Measurements from ENCODE around the gene SLC23A3.
A peak's percentile ranks its signal among the peaks of the same experiment; 100 is the strongest.
"Not testable (repeated sequence)": the region's sequence is repeated elsewhere in the genome, so short reads cannot be mapped to it uniquely, and the experiment has no call there.

Gene SLC23A3

GRCh38 chr2:219204425-219205164, 34.8 kb upstream of the SLC23A3 start:
- DNase-seq (ENCODE audit: low read depth, low spot score), result no peak

- DNase-seq (ENCODE audit: low read depth, low spot score), result not testable (repeated sequence)
Observed at GRCh38 chr2:219201331-219201730, 31.5 kb upstream of the SLC23A3 start.

- DNase-seq (ENCODE audit: low read depth, low spot score), result not testable (repeated sequence)
Observed at GRCh38 chr2:219200502-219201326, 30.9 kb upstream of the SLC23A3 start.

GRCh38 chr2:219199470-219200211, 29.8 kb upstream of the SLC23A3 start:
- no peak for DNase-seq (ENCODE audit: low read depth, low spot score)

GRCh38 chr2:219198974-219199373, 29.1 kb upstream of the SLC23A3 start:
- DNase-seq (ENCODE audit: low read depth, low spot score), result no peak

DNA sequence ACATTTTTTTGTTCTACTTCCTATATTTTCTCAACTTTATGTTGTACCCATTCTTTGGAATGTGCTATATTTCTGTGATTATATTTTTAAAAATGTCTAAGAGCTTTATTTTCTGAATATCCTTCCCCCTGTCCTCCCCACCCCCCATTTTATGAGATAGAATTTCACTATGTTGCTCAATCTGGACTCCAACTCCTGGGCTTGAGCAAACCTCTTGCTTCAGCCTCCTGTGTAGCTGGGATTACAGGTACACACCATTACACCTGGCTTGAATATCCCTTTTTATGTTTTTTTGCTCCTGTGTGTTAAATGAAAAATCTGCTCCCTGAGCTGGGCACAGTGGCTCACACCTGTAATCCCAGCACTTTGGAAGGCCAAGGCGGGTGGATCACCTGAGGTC, 27.6 kb upstream of the SLC23A3 start:
- no peak for DNase-seq (ENCODE audit: low read depth, low spot score)

- no peak for DNase-seq (ENCODE audit: low read depth, low spot score)
Observed at GRCh38 chr2:219186754-219187456, 17.1 kb upstream of the SLC23A3 start.

- DNase-seq (ENCODE audit: low read depth, low spot score), result no peak
Observed at GRCh38 chr2:219184121-219184520, 14.3 kb upstream of the SLC23A3 start.

GRCh38 chr2:219183151-219183772, 13.4 kb upstream of the SLC23A3 start:
- no peak for DNase-seq (ENCODE audit: low read depth, low spot score)

- DNase-seq (ENCODE audit: low read depth, low spot score), result no peak
Observed at GRCh38 chr2:219182331-219183150, 12.7 kb upstream of the SLC23A3 start.

DNA sequence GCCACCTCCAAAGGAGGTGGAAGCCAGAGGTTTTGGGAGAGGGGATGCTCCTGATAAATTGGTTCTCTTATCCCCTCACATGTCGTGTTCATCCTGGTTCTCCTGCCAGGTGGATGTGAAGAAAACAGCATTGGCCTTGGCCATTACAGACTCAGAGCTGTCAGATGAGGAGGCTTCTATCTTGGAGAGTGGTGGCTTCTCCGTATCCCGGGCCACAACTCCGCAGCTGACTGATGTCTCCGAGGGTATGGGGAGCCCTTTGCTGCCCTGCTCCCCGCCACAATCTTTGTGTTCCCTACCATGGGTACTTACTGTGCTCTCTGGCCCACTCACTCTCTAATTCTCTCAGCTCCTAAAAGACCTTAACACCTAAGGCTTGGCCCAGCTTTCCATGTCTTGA, 11.7 kb upstream of the SLC23A3 start:
- no peak for DNase-seq (ENCODE audit: low read depth, low spot score)

DNA sequence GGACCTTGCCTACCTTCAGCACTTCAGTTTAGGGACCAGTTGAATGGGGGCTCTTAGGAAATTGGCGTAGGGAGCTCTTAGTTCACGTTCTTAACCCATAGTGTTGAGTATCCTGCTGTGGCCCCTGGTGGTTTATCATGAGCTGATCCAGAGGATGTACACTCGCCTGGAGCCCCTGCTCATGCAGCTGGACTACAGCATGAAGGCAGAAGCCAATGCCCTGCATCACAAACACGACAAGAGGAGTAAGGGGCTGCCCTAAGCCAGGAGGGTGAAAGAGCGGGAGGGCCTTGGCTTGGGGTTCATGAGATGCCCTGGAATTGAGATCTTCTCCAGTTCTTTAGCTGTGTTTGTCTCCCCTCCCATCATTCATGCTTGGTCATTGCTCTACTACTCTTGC, 11.1 kb upstream of the SLC23A3 start:
- no peak for DNase-seq (ENCODE audit: low read depth, low spot score)

- no peak for DNase-seq (ENCODE audit: low read depth, low spot score)
Observed at GRCh38 chr2:219179601-219180465, 10.0 kb upstream of the SLC23A3 start.

- peak; percentile 13 for DNase-seq (ENCODE audit: low read depth, low spot score)
Observed at GRCh38 chr2:219178377-219179175, 8.7 kb upstream of the SLC23A3 start.

GRCh38 chr2:219177552-219178376, 7.9 kb upstream of the SLC23A3 start, which contains the start of gene RETREG2:
TSS of gene RETREG2 (plus strand) at chr2:219178275. CDS start at chr2:219178353, 78 bp downstream.
- DNase-seq (ENCODE audit: low read depth, low spot score), result peak; percentile 98

DNA sequence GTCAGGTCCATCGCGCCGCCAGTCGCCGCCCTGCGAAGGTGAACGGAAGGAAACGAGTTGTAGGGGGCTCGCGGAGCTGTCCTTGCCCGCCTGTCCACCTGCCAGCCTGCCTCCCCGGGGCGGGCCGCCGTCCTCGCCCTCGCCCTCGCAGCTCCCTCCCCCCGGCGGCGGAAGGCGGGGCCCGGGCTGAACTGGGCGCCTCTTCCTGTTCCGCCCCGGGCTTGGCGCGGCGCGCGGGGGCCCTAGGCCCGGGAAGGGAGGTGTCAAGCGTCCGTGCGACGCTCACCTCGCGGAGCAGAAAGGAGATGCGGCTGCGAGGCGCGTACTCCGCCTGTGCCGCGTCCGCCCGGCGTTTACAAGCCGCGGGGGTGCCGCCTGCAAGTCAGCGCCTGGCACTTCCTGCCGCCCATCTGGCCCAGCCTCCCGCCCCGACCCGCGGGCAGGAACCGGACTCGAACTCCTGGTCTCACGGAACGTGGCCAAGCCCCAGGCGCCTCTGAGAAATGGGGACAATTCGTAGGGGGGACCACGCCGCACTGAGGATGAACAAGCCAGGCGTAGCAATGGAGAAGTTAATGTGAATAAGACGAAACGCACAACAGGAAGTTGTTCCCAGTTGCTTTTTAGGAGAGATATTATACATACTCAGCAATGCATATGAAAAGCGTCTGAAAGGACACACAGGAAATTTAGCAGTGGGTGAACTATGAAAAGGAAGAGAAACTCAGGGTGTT, 7.2 kb upstream of the SLC23A3 start, which contains the start of gene CNPPD1:
CNPPD1 (minus strand) TSS at position 108 of the 734 bp plus-strand sequence; CDS start at position 11, 97 bp downstream.
- peak; percentile 91 for DNase-seq (ENCODE audit: low read depth, low spot score)
